ENCODE data around the gene MLF2. TPM values are rescaled to one million over a fixed set of nuclear protein-coding genes. Genes with fewer than 3 reads are reported as not detected.

MLF2 gene, protein sequence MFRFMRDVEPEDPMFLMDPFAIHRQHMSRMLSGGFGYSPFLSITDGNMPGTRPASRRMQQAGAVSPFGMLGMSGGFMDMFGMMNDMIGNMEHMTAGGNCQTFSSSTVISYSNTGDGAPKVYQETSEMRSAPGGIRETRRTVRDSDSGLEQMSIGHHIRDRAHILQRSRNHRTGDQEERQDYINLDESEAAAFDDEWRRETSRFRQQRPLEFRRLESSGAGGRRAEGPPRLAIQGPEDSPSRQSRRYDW
- 160 and 229 TPM in 2 replicates for total RNA-seq

DNA sequence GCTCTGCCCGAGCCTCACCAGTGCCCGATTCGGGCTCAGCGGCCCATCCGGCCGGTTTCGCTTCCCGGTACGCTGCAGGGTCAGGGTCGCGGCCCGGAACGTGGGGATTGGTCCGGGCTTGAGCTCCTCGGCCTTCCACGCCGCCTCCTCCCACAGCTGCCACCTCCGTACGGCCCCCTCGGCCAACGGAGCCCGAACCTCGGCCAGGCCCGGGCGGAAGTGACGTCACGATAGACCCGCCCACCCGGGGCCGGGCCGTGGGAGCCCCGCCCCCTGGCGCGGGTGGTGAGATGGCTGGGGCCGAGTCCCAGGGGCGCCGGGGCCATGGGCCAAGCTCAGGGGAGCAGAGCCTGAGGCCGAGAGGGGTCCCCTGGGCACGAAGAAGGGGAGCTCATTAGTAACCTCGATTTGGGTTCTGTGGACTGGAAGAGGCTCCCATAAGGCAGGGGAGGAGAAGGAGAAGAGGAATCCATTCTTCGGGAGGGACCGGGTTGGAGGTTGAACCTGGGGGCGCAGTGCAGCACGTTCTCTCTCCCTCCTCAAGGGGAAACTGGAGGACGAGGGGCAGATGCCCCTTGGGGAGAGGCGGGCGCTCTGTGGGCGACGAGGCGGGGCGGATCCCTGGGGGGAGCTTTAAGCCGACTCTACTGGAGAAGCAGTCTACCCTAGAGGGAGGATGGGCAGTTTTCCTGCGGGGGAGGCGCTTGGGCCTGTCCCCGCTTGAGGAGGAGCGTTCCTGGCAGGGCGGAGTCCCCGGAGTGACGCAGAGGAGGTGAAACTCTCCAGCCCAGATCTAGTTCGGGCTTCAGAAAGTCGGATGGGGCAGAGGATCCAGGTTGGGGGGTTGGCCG, at the start of gene MLF2:
MLF2 (minus strand) TSS at position 221 of the 851 bp plus-strand sequence. CDS start 807 bp downstream, outside the sequence.
- H3K4me3 ChIP-seq (ENCODE audit: low read depth, low read length) = peak within 1 kb of the TSS; percentile 94
- peak; percentile 99 for DNase-seq (ENCODE audit: low read depth)
- TF ChIP-seq, protein P1, sequence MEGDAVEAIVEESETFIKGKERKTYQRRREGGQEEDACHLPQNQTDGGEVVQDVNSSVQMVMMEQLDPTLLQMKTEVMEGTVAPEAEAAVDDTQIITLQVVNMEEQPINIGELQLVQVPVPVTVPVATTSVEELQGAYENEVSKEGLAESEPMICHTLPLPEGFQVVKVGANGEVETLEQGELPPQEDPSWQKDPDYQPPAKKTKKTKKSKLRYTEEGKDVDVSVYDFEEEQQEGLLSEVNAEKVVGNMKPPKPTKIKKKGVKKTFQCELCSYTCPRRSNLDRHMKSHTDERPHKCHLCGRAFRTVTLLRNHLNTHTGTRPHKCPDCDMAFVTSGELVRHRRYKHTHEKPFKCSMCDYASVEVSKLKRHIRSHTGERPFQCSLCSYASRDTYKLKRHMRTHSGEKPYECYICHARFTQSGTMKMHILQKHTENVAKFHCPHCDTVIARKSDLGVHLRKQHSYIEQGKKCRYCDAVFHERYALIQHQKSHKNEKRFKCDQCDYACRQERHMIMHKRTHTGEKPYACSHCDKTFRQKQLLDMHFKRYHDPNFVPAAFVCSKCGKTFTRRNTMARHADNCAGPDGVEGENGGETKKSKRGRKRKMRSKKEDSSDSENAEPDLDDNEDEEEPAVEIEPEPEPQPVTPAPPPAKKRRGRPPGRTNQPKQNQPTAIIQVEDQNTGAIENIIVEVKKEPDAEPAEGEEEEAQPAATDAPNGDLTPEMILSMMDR (IDR thresholded peaks at IDR 0.05; ENCODE audit: insufficient read depth, low read depth, low read length) = no peak

DNA sequence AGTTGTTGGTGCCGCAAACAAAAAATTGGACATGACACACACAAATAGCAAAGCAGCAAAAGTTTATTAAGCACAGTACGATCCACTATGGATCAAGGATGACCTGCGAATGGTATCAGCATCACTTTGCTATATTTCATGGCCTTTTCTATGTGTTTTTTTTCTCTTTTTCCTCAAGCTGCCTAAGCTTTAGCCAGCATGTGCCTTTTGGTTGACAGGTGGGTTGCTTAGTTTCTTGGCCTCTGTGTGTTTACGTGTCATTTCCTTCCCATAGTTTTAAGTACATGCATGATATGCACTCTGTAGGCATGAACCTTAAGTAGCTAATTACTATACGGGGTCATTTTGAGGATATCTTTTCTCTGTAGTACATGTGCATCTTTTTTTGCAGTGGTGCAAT, 46.2 kb upstream of the MLF2 start:
- TF ChIP-seq, protein P1 (IDR thresholded peaks at IDR 0.05; ENCODE audit: insufficient read depth, low read depth, low read length) = no peak
- DNase-seq (ENCODE audit: low read depth) = no peak
- no peak overlapping the region for H3K4me3 ChIP-seq (ENCODE audit: low read depth, low read length)

DNA sequence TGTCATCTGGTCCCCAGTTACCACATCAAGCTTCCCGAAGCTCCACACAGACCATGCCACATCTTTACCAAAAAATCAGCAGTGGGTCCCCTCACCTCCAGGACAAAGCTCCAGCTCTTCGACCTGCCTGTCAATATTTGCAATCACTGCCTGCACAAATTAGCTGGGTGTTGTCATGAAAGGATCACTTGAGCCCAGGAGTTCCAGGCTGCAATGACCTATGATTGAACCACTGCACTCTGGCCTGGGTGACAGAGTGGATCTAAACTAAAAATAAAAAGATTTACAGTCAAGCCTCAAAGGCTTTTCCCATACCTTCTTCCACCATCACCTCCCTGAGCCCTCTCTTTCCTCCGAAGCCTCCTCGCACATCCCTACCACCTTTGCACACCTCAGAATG, 43.6 kb upstream of the MLF2 start:
- TF ChIP-seq, protein P1 (IDR thresholded peaks at IDR 0.05; ENCODE audit: insufficient read depth, low read depth, low read length) = no peak
- H3K4me3 ChIP-seq (ENCODE audit: low read depth, low read length) = no peak overlapping the region
- no peak for DNase-seq (ENCODE audit: low read depth)

DNA sequence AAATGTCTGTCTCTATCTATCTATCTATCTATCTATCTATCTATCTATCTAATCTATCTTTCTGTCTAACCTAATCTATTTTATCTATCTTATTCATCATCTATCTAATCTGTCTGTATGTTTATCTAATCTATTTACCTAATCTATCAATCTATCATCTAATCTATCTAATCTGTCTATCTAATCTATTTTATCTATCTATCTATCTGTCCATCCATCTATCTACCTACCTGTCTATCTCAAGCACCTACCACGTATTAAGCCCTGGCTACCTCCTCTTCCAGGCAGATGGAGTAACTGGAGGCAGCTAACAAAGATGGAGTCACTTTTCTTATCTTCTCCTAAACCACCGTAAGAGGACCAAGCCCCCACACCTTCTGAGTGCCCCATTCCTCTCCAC, 42.1 kb upstream of the MLF2 start:
- H3K4me3 ChIP-seq (ENCODE audit: low read depth, low read length) = no peak overlapping the region
- TF ChIP-seq, protein P1 (IDR thresholded peaks at IDR 0.05; ENCODE audit: insufficient read depth, low read depth, low read length) = no peak
- DNase-seq (ENCODE audit: low read depth) = no peak

DNA sequence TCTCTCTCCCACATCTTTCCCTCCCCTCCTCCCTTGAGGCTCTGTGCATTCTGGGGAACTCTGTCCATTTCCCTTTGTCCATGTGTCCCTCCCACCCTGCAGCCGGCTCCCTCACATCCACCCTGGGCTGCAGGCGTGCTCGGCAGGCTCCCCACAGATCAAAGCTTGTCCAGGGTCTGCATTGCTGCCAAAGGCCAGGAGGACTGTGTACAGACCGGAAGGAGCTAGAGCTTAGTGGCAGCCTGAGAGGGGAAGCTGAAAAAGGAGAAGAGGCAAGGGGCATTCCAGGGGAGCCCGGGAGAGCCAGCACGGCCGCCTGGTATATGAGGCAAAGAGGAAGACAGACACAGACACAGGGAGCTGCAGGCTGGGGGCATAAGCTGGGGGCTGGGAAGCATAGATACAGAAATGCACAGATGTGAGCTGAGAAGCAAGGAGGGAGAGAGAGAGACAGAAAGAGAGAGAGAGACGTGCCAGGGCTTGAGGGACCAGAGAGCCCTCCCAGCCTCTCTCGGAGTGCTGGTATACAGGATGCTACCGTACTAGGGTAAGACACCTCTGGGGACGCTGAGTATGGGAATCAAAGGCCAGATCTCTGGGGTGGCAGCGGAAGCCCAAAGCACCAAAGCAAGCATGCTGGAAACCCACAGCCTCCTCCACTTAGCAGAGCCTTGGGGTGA, 39.7 kb upstream of the MLF2 start:
- H3K4me3 ChIP-seq (ENCODE audit: low read depth, low read length) = no peak overlapping the region
- DNase-seq (ENCODE audit: low read depth) = no peak
- TF ChIP-seq, protein P1 (IDR thresholded peaks at IDR 0.05; ENCODE audit: insufficient read depth, low read depth, low read length) = no peak

DNA sequence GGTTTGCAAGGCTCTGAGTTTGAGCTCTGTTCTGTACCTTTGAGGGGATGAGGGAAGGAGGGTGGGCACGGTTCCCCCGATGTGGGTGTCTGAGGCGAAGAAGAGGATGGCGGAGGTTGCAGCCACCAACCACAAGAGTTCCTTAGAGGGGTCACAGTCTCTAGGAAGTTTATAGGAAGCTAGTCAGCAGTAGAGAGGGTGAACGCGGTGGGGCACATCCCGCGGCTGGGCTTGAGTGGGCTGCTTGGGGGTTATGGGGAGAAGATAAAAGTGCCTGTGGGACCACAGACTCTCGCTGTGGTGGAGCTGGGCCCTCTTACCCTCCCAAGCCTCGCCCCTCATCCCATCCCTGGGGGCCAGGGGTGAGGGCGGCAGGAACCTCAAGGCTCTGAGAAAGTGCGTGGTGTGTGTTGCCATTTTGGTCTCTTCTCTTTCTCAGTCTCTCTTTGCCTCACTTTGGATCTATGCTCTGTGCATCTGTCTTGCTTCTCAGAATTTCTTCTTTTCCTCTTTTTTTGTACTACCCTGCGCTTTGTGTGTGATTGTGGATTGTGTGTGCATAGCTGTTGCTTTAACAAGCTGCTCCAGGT, 39.1 kb upstream of the MLF2 start:
- no peak overlapping the region for H3K4me3 ChIP-seq (ENCODE audit: low read depth, low read length)
- DNase-seq (ENCODE audit: low read depth) = no peak
- TF ChIP-seq, protein P1 (IDR thresholded peaks at IDR 0.05; ENCODE audit: insufficient read depth, low read depth, low read length) = no peak

All from fibroblast of villous mesenchyme (primary cell).